Natural killer cell (primary cell): Measurements from ENCODE around the gene SKI. TPM values are rescaled to one million over a fixed set of nuclear protein-coding genes. Genes with fewer than 3 reads are reported as not detected.

Source experiments
- ATAC-seq, 3 donors: fragments of 150-1000 bp in 2 of 3; fragments of 200-7000 bp in 1 of 3; cut with Tn5 transposase; 1 replicate in 1 of 3; 2 replicates in 2 of 3; pipeline ENCODE4 v1.10.0; 2021; ENCODE audit warnings: mild to moderate bottlenecking in 2 of 3, moderate library complexity in 2 of 3
- DNase-seq, 2 donors: peaks; one replicate each; pipeline versions ENCODE4 v3.0.0 to v3.0.0-alpha.2; 2013 to 2021; ENCODE audit warnings: mixed read lengths in 1 of 2
- H3K27ac ChIP-seq: one replicate; pipeline ENCODE4 v1.5.1; 2013; ENCODE audit warnings: mild to moderate bottlenecking, low read length
- H3K27me3 ChIP-seq: one replicate; pipeline ENCODE4 v1.6.1; 2013; ENCODE audit warnings: low read length; ENCODE audit not compliant: control insufficient read depth, insufficient read depth
- H3K36me3 ChIP-seq: one replicate; pipeline ENCODE4 v1.6.1; 2013; ENCODE audit warnings: low read length; ENCODE audit not compliant: control insufficient read depth, insufficient read depth
- H3K4me1 ChIP-seq: one replicate; pipeline ENCODE4 v1.6.1; 2013; ENCODE audit warnings: low read length; ENCODE audit not compliant: control insufficient read depth, insufficient read depth
- H3K4me3 ChIP-seq: one replicate; pipeline ENCODE4 v1.5.1; 2013; ENCODE audit warnings: low read length
- H3K9me3 ChIP-seq: one replicate; pipeline ENCODE4 v1.6.1; 2013; ENCODE audit warnings: low read length; ENCODE audit not compliant: control insufficient read depth, insufficient read depth
- H3K27ac Mint-ChIP-seq, 2 donors: one replicate each; pipeline ENCODE4 v1.8.0; 2022; ENCODE audit warnings: mild to moderate bottlenecking in 2 of 2, mixed read lengths in 2 of 2, moderate library complexity in 1 of 2
- H3K27me3 Mint-ChIP-seq, 2 donors: one replicate each; pipeline ENCODE4 v1.8.0; 2022; ENCODE audit warnings: low read depth in 2 of 2, mixed read lengths in 2 of 2
- H3K36me3 Mint-ChIP-seq: one replicate; pipeline ENCODE4 v1.8.0; 2022; ENCODE audit warnings: mixed read lengths
- H3K4me1 Mint-ChIP-seq, 2 donors: one replicate each; pipeline ENCODE4 v1.8.0; 2022; ENCODE audit warnings: mixed read lengths in 2 of 2
- H3K4me3 Mint-ChIP-seq: one replicate; pipeline ENCODE4 v1.8.0; 2022; ENCODE audit warnings: mild to moderate bottlenecking, moderate library complexity, mixed read lengths
- H3K9me3 Mint-ChIP-seq, 2 donors: one replicate each; pipeline ENCODE4 v1.8.0; 2022; ENCODE audit warnings: mixed read lengths in 2 of 2
- CTCF ChIP-seq: fragments of 200-600 bp; IDR thresholded peaks from one replicate; pipeline ENCODE4 v1.8.0; 2022; ENCODE audit warnings: antibody characterized with exemption
- WGBS: methylation state at CpG from one replicate; pipeline ENCODE4 v1.1.7; 2013; ENCODE audit warnings: missing lambda C conversion rate; ENCODE audit not compliant: insufficient coverage; 5-methylcytosine and 5-hydroxymethylcytosine counted together
- intact Hi-C: fragments of 100-400 bp; cut with micrococcal nuclease; formaldehyde crosslinking; loops from one replicate; pipeline ENCODE4 v1.14.2; 2022
- total RNA-seq, 4 donors: library from RNA; stranded (reverse); fragments of 120-200 nt in 1 of 4; gene quantifications; one replicate each; pipeline versions ENCODE4 v1.2.3 to v1.2.4, GENCODE V29; 2013 to 2022

Gene SKI
- total RNA-seq, 3 donors from 2014 or later (not counting 1 experiment from before 2014, with no cell fraction given): 96.9 to 145 (median 140) TPM

DNA sequence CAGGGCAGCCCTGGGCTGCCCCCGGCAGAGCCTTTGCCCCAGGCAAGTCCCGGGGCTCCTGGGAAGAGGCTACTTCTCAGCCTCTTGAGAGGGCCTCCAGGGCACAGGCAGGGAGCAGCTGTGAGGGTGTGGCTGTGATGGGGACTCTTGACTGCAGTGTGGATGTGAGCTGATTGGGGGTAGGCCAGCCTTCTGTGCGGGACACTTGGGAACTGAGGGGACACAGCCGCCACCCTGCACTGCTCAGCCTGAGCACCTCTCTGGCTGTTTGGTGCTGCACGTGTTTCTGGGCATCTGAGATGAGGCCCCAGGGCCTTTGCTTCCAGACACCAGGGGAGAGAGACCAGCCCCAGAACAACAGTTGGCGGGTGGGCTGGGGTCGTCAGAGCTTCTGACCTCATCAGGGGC lies 62.1 kb downstream of the SKI start:
- Histone ChIP-seq H3K9me3 (no peaks in the 10 kb centered on the region), H3K27ac (peak overlapping the region; percentile 81), H3K4me3 (peak overlapping the region; percentile 27), H3K27me3 (no peaks in the 10 kb centered on the region), H3K36me3 (no peaks in the 10 kb centered on the region), H3K4me1 (peaks cover 72% of the 10 kb centered on the region)
- Mint-ChIP-seq H3K4me3 (peak overlapping the region; percentile 92), H3K9me3 (no peaks in the 10 kb centered on the region), H3K27ac (peak overlapping the region; percentile 95 to 97), H3K4me1 (peaks cover 54 to 70% of the 10 kb centered on the region in 2 donors), H3K36me3 (no peaks in the 10 kb centered on the region), H3K27me3 (no peaks in the 10 kb centered on the region)
- TF ChIP-seq CTCF: no peak
- DNase-seq (no peak), ATAC-seq (peak in 1 of 3 donors; percentile 39)
- intact Hi-C loops: loop anchor here (1.0 to 2.0 kb wide), 3 partner anchors 11 to 55 kb away; no protein-coding TSS in a partner anchor
- 19% methylated on average over 7 of the region's 7 CpGs for WGBS

DNA sequence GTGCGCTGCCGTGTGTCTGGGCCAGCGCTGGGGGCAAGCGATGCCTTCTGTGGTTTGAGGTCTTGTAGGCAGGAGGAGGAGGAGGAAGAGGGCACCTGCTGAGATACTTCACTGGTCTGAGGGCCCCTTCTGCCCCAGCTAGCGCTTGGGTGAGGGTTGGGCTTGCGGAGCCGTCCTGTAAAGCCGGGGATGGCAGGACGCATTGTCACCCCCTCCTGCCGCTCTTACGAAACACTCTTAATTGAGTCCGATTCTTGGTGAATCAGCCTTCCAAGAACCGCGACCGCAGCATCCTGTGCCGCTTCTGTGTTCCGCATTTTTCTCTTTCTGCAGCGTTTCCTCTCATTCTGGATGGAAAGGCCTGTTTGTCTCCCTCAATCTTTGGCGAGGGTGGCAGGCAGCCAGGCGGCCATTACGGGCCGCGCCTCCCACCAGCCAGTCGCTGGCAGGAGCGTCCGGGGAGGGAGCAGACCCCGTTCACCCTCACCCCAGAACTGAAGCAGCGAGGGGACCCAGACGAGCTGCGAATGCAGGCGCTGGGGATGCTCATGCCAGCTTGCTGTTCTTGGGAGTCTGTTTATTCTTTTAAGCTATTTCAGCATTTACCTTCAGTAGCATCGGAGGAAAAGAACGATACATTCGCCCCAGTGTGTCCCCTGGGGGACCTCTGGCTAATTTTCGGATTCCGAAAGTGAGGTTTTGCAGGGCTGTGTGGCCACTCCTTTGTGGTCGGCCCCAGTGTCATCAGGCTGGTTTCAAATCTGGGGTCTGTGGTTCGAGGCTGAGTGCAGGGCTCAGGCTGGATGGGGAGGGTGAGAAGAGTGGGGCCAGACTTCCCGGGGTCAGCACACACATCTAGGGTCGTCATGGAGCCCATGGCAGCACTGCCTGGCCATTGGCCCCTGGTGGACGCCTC lies 62.7 kb downstream of the SKI start:
- intact Hi-C loops: loop anchor here (1.0 to 2.0 kb wide), 3 partner anchors 10 to 56 kb away; no protein-coding TSS in a partner anchor
- H3K36me3 Mint-ChIP-seq: no peaks in the 10 kb centered on the region
- H3K9me3 Mint-ChIP-seq: no peaks in the 10 kb centered on the region
- Histone ChIP-seq H3K27me3 (no peaks in the 10 kb centered on the region), H3K27ac (peak overlapping the region; percentile 81), H3K4me1 (peaks cover 72% of the 10 kb centered on the region), H3K4me3 (peak overlapping the region; percentile 27), H3K36me3 (no peaks in the 10 kb centered on the region), H3K9me3 (no peaks in the 10 kb centered on the region)
- ATAC-seq (peak; percentile 77 to 88 (median 79)), DNase-seq (peak; percentile 69 to 89)
- H3K4me3 Mint-ChIP-seq: peak overlapping the region; percentile 92
- 2% methylated on average over 41 of the region's 41 CpGs for WGBS
- H3K4me1 Mint-ChIP-seq: peaks cover 54 to 70% of the 10 kb centered on the region in 2 donors
- peak overlapping the region; percentile 95 to 97 for H3K27ac Mint-ChIP-seq
- TF ChIP-seq CTCF: no peak
- no peaks in the 10 kb centered on the region for H3K27me3 Mint-ChIP-seq

GRCh38 chr1:2291577-2291976 lies 63.5 kb downstream of the SKI start:
- Histone ChIP-seq H3K27ac (peak overlapping the region; percentile 81), H3K9me3 (no peaks in the 10 kb centered on the region), H3K4me1 (peaks cover 72% of the 10 kb centered on the region), H3K4me3 (no peak overlapping the region), H3K27me3 (no peaks in the 10 kb centered on the region), H3K36me3 (no peaks in the 10 kb centered on the region)
- no peaks in the 10 kb centered on the region for H3K27me3 Mint-ChIP-seq
- intact Hi-C loops: loop anchor here (2.0 kb wide), 1 partner anchor 57 kb away; no protein-coding TSS in a partner anchor
- TF ChIP-seq CTCF: no peak
- DNase-seq (no peak), ATAC-seq (no peak)
- H3K9me3 Mint-ChIP-seq: no peaks in the 10 kb centered on the region
- H3K4me1 Mint-ChIP-seq: peaks cover 56 to 72% of the 10 kb centered on the region in 2 donors
- H3K4me3 Mint-ChIP-seq: peak overlapping the region; percentile 92
- peak overlapping the region; percentile 95 to 97 for H3K27ac Mint-ChIP-seq
- H3K36me3 Mint-ChIP-seq: no peaks in the 10 kb centered on the region
- WGBS: 37% methylated on average over 5 of the region's 5 CpGs
